Spleen (tissue), 7 donors: ENCODE results near the gene PCNX2.

Experiments
- CTCF ChIP-seq, 11 experiments: fragments of 200-600 bp in 7 of 11; fragments of 450-650 bp in 4 of 11; sonication (generic) in 4 of 11; IDR thresholded peaks in 8 of 11; conservative IDR thresholded peaks in 3 of 11; 1 replicate in 7 of 11; 2 replicates in 4 of 11; pipeline versions ENCODE4 v1.4.0 to v1.8.0; 2016 to 2021; ENCODE audit warnings: antibody characterized with exemption in 11 of 11, inconsistent platforms in 4 of 11, mild to moderate bottlenecking in 1 of 11
- POLR2A ChIP-seq, 3 donors: fragments of 450-650 bp; IDR thresholded peaks; one replicate each; pipeline ENCODE4 v1.5.1; 2017; ENCODE audit warnings: antibody characterized with exemption in 3 of 3, mild to moderate bottlenecking in 1 of 3
- POLR2AphosphoS5 ChIP-seq, 3 donors: sonication (generic); formaldehyde crosslinking; IDR thresholded peaks; one replicate each; pipeline ENCODE4 v1.5.1; 2017; ENCODE audit warnings: antibody characterized with exemption in 3 of 3
- donor health status: DM: no; HTN: no; CAD: no; lungs with moderate emphysema.
- donor health status: DM: no; HTN: no; CAD: no.
- donor health status: DM: no; HTN: no; CAD: no.

- no peak for TF ChIP-seq POLR2A (IDR thresholded peaks at IDR 0.05)
- no peak for TF ChIP-seq POLR2AphosphoS5 (IDR thresholded peaks at IDR 0.05)
- no peak for TF ChIP-seq CTCF (IDR thresholded peaks at IDR 0.05 in 8 of 11, conservative IDR thresholded peaks at IDR 0.05 in 3 of 11)
Observed at GRCh38 chr1:233166896-233167295, 128.6 kb downstream of the PCNX2 start.
